Midbrain (tissue), 1 donor: ENCODE data around the gene DCAF11.

Experiments used
- DNase-seq: peaks from one replicate; lab custom pipeline; 2025; lab: John Stamatoyannopoulos, UW

Gene DCAF11

GRCh38 chr14:24121210-24121609, 6.6 kb downstream of the DCAF11 start:
- no peak for DNase-seq

GRCh38 chr14:24122416-24122815, 7.8 kb downstream of the DCAF11 start:
- DNase-seq = no peak

- DNase-seq = no peak
Observed at GRCh38 chr14:24122898-24123297, 8.3 kb downstream of the DCAF11 start.

- no peak for DNase-seq
Observed at GRCh38 chr14:24123424-24124417, 9.1 kb downstream of the DCAF11 start.

- DNase-seq = no peak
Observed at GRCh38 chr14:24126939-24127338, 12.4 kb downstream of the DCAF11 start.

GRCh38 chr14:24127673-24128072, 13.1 kb downstream of the DCAF11 start:
- no peak for DNase-seq

GRCh38 chr14:24129410-24129998, 14.9 kb downstream of the DCAF11 start:
- no peak for DNase-seq

- DNase-seq = no peak
Observed at GRCh38 chr14:24130380-24130716, 15.8 kb downstream of the DCAF11 start, which contains the start of gene FITM1. FITM1 (plus strand) TSS chr14:24130659; CDS start chr14:24131564, 905 bp downstream.

- no peak for DNase-seq
Observed at GRCh38 chr14:24130717-24131548, 16.4 kb downstream of the DCAF11 start.

- no peak for DNase-seq
Observed at GRCh38 chr14:24131549-24131966, 17.0 kb downstream of the DCAF11 start.

- DNase-seq = no peak
Observed at GRCh38 chr14:24132061-24132685, 17.6 kb downstream of the DCAF11 start.

GRCh38 chr14:24132976-24133375, 18.4 kb downstream of the DCAF11 start:
- DNase-seq = no peak

GRCh38 chr14:24133735-24134134, 19.2 kb downstream of the DCAF11 start:
- DNase-seq = no peak

GRCh38 chr14:24135584-24135833, 20.9 kb downstream of the DCAF11 start:
- DNase-seq = no peak

- peak; percentile 92 for DNase-seq
Observed at GRCh38 chr14:24135834-24136683, 21.5 kb downstream of the DCAF11 start, which contains the start of gene PSME1. PSME1 (plus strand) TSS chr14:24136194; CDS start chr14:24136263, 69 bp downstream.

GRCh38 chr14:24136684-24137528, 22.3 kb downstream of the DCAF11 start:
- DNase-seq = no peak

- DNase-seq = no peak
Observed at GRCh38 chr14:24137529-24138395, 23.2 kb downstream of the DCAF11 start.

- DNase-seq = no peak
Observed at GRCh38 chr14:24138396-24139271, 24.1 kb downstream of the DCAF11 start.
